GM06990 (cell line): ENCODE data around the gene KCNJ10.

ENCODE experiments used
- DNase-seq: peaks from one replicate; pipeline ENCODE4 v3.0.0-alpha.2; 2011; ENCODE audit not compliant: insufficient read length; ENCODE audit errors: extremely low read depth
- H3K27me3 ChIP-seq: replicated peaks from 2 replicates; pipeline ENCODE4 v1.6.0; 2011; ENCODE audit warnings: low read length; ENCODE audit not compliant: control insufficient read depth, insufficient read depth
- H3K36me3 ChIP-seq: 2 replicates; pipeline ENCODE4 v1.5.1; 2011; ENCODE audit warnings: low read length; ENCODE audit not compliant: control insufficient read depth, insufficient read depth
- H3K4me3 ChIP-seq: replicated peaks from 2 replicates; pipeline ENCODE4 v1.5.1; 2011; ENCODE audit warnings: low read depth, mild to moderate bottlenecking, control low read depth, low read length
- CTCF ChIP-seq: IDR thresholded peaks from 2 replicates; pipeline ENCODE4 v1.5.1; 2011; ENCODE audit warnings: low read length, control low read depth, mild to moderate bottlenecking, inconsistent platforms; ENCODE audit not compliant: insufficient read depth, poor library complexity, severe bottlenecking

The KCNJ10 gene

GRCh38 chr1:159952932-159953331 is 117.0 kb downstream of the KCNJ10 start:
- Histone ChIP-seq H3K27me3 (peaks cover 1% of the 10 kb centered on the region), H3K4me3 (no peak overlapping the region), H3K36me3 (no peaks in the 10 kb centered on the region)
- DNase-seq: no peak
- no peak for TF ChIP-seq CTCF

- no peak for DNase-seq
- TF ChIP-seq CTCF: no peak
- peaks cover 1% of the 10 kb centered on the region for H3K27me3 ChIP-seq
- H3K4me3 ChIP-seq: no peak overlapping the region
- H3K36me3 ChIP-seq: no peaks in the 10 kb centered on the region
Measured at GRCh38 chr1:159951551-159951950, 118.4 kb downstream of the KCNJ10 start.

- no peak for TF ChIP-seq CTCF
- no peaks in the 10 kb centered on the region for H3K36me3 ChIP-seq
- peaks cover 1% of the 10 kb centered on the region for H3K27me3 ChIP-seq
- H3K4me3 ChIP-seq: no peak overlapping the region
- DNase-seq: no peak
Measured at GRCh38 chr1:159951016-159951415, 118.9 kb downstream of the KCNJ10 start.

- Histone ChIP-seq H3K27me3 (peaks cover 1% of the 10 kb centered on the region), H3K36me3 (no peaks in the 10 kb centered on the region), H3K4me3 (no peak overlapping the region)
- DNase-seq: no peak
- no peak for TF ChIP-seq CTCF
Measured at GRCh38 chr1:159949981-159950381, 120.0 kb downstream of the KCNJ10 start.

- no peaks in the 10 kb centered on the region for H3K36me3 ChIP-seq
- peaks cover 3% of the 10 kb centered on the region for H3K27me3 ChIP-seq
- TF ChIP-seq CTCF: no peak
Measured at GRCh38 chr1:159949123-159949522, 120.8 kb downstream of the KCNJ10 start.

More at GRCh38 chr1:159949123-159949522, 120.8 kb downstream of the KCNJ10 start:
- no peak for DNase-seq
- H3K4me3 ChIP-seq: no peak overlapping the region
